ENCODE measurements around the gene TM6SF1. TPM values are rescaled to one million over a fixed set of nuclear protein-coding genes. Genes with fewer than 3 reads are reported as not detected.
A peak's percentile ranks its signal among the peaks of the same experiment; 100 is the strongest.
"Not testable (repeated sequence)": the region's sequence is repeated elsewhere in the genome, so short reads cannot be mapped to it uniquely, and the experiment has no call there.

TM6SF1 gene
- total RNA-seq, 4 donors from 2014 or later = 7.1 to 49.1 (median 13.7) TPM

GRCh38 chr15:83087576-83087975 is 19.9 kb upstream of the TM6SF1 start:
- H3K4me3 ChIP-seq = peak overlapping the region in 1 of 4 donors; percentile 20
- peaks cover 22 to 30% of the 10 kb centered on the region in 2 donors for H3K4me1 ChIP-seq
- TF ChIP-seq CTCF (IDR thresholded peaks at IDR 0.05 in 4 of 5, conservative IDR thresholded peaks at IDR 0.05 in 1 of 5) = no peak
- TF ChIP-seq POLR2A (IDR thresholded peaks at IDR 0.05) = no peak
- intact Hi-C loops (cut with DNase I; ENCODE audit: low total_unique reads) (no loop called here), in situ Hi-C loops (cut with MboI; ENCODE audit: low sequenced_read_pairs in 4 of 4) (no loop called here)
- DNase-seq = no peak
- H3K9me3 ChIP-seq = no peaks in the 10 kb centered on the region
- peak; percentile 67 to 91 for ATAC-seq
- H3K27ac ChIP-seq = peak overlapping the region; percentile 66 to 79 (median 72)
- no peaks in the 10 kb centered on the region for H3K27me3 ChIP-seq
- H3K36me3 ChIP-seq = no peaks in the 10 kb centered on the region

GRCh38 chr15:83088876-83089275 is 18.6 kb upstream of the TM6SF1 start:
- intact Hi-C loops (cut with DNase I; ENCODE audit: low total_unique reads) = no loop called here
- H3K27ac ChIP-seq = peak overlapping the region; percentile 66 to 79 (median 72)
- H3K9me3 ChIP-seq = no peaks in the 10 kb centered on the region
- TF ChIP-seq POLR2A (IDR thresholded peaks at IDR 0.05) = no peak
- TF ChIP-seq CTCF (IDR thresholded peaks at IDR 0.05 in 4 of 5, conservative IDR thresholded peaks at IDR 0.05 in 1 of 5) = no peak
- no peaks in the 10 kb centered on the region for H3K27me3 ChIP-seq
- H3K4me3 ChIP-seq = no peak overlapping the region
- DNase-seq = no peak
- no peak for ATAC-seq
- in situ Hi-C loops (cut with MboI; ENCODE audit: low sequenced_read_pairs in 4 of 4) = no loop called here
- H3K36me3 ChIP-seq = no peaks in the 10 kb centered on the region
- H3K4me1 ChIP-seq = peaks cover 22% of the 10 kb centered on the region in 2 donors

GRCh38 chr15:83090465-83090864 is 17.0 kb upstream of the TM6SF1 start:
- H3K4me1 ChIP-seq = peaks cover 31 to 37% of the 10 kb centered on the region in 2 donors
- DNase-seq = no peak
- no peak overlapping the region for H3K4me3 ChIP-seq
- no peak overlapping the region for H3K27ac ChIP-seq
- H3K9me3 ChIP-seq = no peaks in the 10 kb centered on the region
- H3K27me3 ChIP-seq = no peaks in the 10 kb centered on the region
- TF ChIP-seq POLR2A (IDR thresholded peaks at IDR 0.05) = no peak
- no peak for TF ChIP-seq CTCF (IDR thresholded peaks at IDR 0.05 in 4 of 5, conservative IDR thresholded peaks at IDR 0.05 in 1 of 5)
- in situ Hi-C loops (cut with MboI; ENCODE audit: low sequenced_read_pairs in 4 of 4) (no loop called here), intact Hi-C loops (cut with DNase I; ENCODE audit: low total_unique reads) (no loop called here)
- H3K36me3 ChIP-seq = no peaks in the 10 kb centered on the region
- no peak for ATAC-seq

- H3K36me3 ChIP-seq; H3K9me3 ChIP-seq; ATAC-seq; H3K27me3 ChIP-seq; DNase-seq; H3K4me3 ChIP-seq; in situ Hi-C loops (cut with MboI; ENCODE audit: low sequenced_read_pairs in 4 of 4); intact Hi-C loops (cut with DNase I; ENCODE audit: low total_unique reads): not testable (repeated sequence)
- peak overlapping the region in 2 of 4 donors; percentile 11 to 54 for H3K27ac ChIP-seq
- peaks cover 27 to 32% of the 10 kb centered on the region in 2 donors for H3K4me1 ChIP-seq
Measured at GRCh38 chr15:83091965-83092308, 15.5 kb upstream of the TM6SF1 start.

- Histone ChIP-seq H3K36me3 (no peaks in the 10 kb centered on the region), H3K4me3 (no peak overlapping the region), H3K4me1 (peaks cover 22 to 27% of the 10 kb centered on the region in 2 donors), H3K9me3 (no peaks in the 10 kb centered on the region), H3K27me3 (no peaks in the 10 kb centered on the region), H3K27ac (peak overlapping the region in 3 of 4 donors; percentile 11 to 54 (median 14))
- intact Hi-C loops (cut with DNase I; ENCODE audit: low total_unique reads) (no loop called here), in situ Hi-C loops (cut with MboI; ENCODE audit: low sequenced_read_pairs in 4 of 4) (no loop called here)
- ATAC-seq (peak; percentile 18 to 32), DNase-seq (peak in 1 of 2 donors; percentile 34)
- TF ChIP-seq CTCF (IDR thresholded peaks at IDR 0.05 in 4 of 5, conservative IDR thresholded peaks at IDR 0.05 in 1 of 5) (no peak), POLR2A (IDR thresholded peaks at IDR 0.05) (no peak)
Measured at GRCh38 chr15:83092309-83092976, 15.0 kb upstream of the TM6SF1 start.

All from gastrocnemius medialis (tissue), 4 donors.